Measurements from ENCODE around the gene PIP4K2B.

GRCh38 chr17:38789185-38789584 is 10.2 kb downstream of the PIP4K2B start:
- TF ChIP-seq, protein P1, sequence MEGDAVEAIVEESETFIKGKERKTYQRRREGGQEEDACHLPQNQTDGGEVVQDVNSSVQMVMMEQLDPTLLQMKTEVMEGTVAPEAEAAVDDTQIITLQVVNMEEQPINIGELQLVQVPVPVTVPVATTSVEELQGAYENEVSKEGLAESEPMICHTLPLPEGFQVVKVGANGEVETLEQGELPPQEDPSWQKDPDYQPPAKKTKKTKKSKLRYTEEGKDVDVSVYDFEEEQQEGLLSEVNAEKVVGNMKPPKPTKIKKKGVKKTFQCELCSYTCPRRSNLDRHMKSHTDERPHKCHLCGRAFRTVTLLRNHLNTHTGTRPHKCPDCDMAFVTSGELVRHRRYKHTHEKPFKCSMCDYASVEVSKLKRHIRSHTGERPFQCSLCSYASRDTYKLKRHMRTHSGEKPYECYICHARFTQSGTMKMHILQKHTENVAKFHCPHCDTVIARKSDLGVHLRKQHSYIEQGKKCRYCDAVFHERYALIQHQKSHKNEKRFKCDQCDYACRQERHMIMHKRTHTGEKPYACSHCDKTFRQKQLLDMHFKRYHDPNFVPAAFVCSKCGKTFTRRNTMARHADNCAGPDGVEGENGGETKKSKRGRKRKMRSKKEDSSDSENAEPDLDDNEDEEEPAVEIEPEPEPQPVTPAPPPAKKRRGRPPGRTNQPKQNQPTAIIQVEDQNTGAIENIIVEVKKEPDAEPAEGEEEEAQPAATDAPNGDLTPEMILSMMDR (IDR thresholded peaks at IDR 0.05): no peak
- TF ChIP-seq POLR2A (IDR thresholded peaks at IDR 0.05): no peak
